Measurements from ENCODE around the gene SLF2. TPM values are rescaled to one million over a fixed set of nuclear protein-coding genes. Genes with fewer than 3 reads are reported as not detected.

The SLF2 gene
- total RNA-seq, 4 donors from 2014 or later, result 27.9 to 102 (median 59.9) TPM

DNA sequence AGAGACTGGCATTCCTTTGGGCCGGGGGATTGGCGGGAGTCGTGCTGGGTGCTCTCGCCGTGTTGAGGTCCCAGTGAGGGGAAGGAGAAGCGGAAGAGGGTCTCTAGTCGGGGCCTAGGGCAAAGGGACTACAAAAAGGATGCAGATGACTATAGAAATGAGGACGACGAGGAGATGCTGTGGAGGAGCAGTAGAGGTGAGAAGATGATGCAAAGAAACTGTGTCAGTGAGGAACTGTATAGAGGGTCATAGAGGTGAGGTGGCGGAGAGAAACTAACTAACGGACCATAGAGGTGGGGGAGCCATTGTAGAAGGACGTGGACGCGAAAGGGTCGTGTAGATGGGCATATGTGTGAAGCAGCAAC lies 74.9 kb downstream of the SLF2 start:
- intact Hi-C loops (cut with DNase I; ENCODE audit: low total_unique reads), result no loop called here
- H3K36me3 ChIP-seq, result no peaks in the 10 kb centered on the region
- peaks cover 6 to 20% of the 10 kb centered on the region in 2 donors for H3K4me1 ChIP-seq
- TF ChIP-seq, protein P1, sequence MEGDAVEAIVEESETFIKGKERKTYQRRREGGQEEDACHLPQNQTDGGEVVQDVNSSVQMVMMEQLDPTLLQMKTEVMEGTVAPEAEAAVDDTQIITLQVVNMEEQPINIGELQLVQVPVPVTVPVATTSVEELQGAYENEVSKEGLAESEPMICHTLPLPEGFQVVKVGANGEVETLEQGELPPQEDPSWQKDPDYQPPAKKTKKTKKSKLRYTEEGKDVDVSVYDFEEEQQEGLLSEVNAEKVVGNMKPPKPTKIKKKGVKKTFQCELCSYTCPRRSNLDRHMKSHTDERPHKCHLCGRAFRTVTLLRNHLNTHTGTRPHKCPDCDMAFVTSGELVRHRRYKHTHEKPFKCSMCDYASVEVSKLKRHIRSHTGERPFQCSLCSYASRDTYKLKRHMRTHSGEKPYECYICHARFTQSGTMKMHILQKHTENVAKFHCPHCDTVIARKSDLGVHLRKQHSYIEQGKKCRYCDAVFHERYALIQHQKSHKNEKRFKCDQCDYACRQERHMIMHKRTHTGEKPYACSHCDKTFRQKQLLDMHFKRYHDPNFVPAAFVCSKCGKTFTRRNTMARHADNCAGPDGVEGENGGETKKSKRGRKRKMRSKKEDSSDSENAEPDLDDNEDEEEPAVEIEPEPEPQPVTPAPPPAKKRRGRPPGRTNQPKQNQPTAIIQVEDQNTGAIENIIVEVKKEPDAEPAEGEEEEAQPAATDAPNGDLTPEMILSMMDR (IDR thresholded peaks at IDR 0.05), result no peak
- TF ChIP-seq POLR2A (IDR thresholded peaks at IDR 0.05), result no peak
- peak overlapping the region; percentile 76 to 77 for H3K27ac ChIP-seq
- H3K9me3 ChIP-seq, result no peaks in the 10 kb centered on the region
- DNase-seq, result no peak
- H3K27me3 ChIP-seq, result no peaks in the 10 kb centered on the region
- H3K4me3 ChIP-seq, result peak overlapping the region; percentile 87 to 88

DNA sequence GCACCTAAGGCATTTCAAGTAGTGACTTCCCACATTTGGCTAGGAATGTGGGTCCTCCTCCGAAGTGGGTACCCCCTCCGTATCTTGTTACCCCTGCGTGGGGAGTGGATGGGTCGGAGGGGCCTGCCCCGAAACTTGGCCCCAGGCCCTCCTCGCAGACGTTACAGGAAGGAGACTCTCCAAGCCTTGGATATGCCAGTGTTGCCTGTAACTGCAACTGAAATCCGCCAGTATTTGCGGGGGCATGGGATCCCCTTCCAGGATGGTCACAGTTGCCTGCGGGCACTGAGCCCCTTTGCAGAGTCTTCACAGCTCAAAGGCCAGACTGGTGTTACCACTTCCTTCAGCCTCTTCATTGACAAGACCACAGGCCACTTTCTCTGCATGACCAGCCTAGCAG lies 75.4 kb downstream of the SLF2 start:
- intact Hi-C loops (cut with DNase I; ENCODE audit: low total_unique reads), result no loop called here
- Histone ChIP-seq H3K36me3 (no peaks in the 10 kb centered on the region), H3K4me3 (peak overlapping the region in 1 of 2 donors; percentile 87), H3K9me3 (no peaks in the 10 kb centered on the region), H3K27me3 (no peaks in the 10 kb centered on the region), H3K4me1 (peaks cover 6 to 20% of the 10 kb centered on the region in 2 donors), H3K27ac (no peak overlapping the region)
- TF ChIP-seq, protein P1 (IDR thresholded peaks at IDR 0.05), result no peak
- no peak for TF ChIP-seq POLR2A (IDR thresholded peaks at IDR 0.05)
- DNase-seq, result no peak

DNA sequence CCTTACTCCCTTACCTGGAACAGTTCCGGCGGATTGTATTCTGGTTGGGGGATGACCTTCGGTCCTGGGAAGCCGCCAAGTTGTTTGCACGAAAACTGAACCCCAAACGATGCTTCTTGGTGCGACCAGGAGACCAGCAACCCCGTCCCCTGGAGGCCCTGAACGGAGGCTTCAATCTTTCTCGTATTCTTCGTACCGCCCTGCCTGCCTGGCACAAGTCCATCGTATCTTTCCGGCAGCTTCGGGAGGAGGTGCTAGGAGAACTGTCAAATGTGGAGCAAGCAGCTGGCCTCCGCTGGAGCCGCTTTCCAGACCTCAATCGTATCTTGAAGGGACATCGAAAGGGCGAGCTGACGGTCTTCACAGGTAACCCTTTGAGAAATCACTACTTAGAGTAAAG lies 76.3 kb downstream of the SLF2 start:
- Histone ChIP-seq H3K36me3 (no peaks in the 10 kb centered on the region), H3K27me3 (no peaks in the 10 kb centered on the region), H3K4me1 (peaks cover 6 to 20% of the 10 kb centered on the region in 2 donors), H3K27ac (no peak overlapping the region), H3K9me3 (no peaks in the 10 kb centered on the region), H3K4me3 (no peak overlapping the region)
- TF ChIP-seq POLR2A (IDR thresholded peaks at IDR 0.05), result no peak
- TF ChIP-seq, protein P1 (IDR thresholded peaks at IDR 0.05), result no peak
- intact Hi-C loops (cut with DNase I; ENCODE audit: low total_unique reads), result no loop called here
- DNase-seq, result no peak

DNA sequence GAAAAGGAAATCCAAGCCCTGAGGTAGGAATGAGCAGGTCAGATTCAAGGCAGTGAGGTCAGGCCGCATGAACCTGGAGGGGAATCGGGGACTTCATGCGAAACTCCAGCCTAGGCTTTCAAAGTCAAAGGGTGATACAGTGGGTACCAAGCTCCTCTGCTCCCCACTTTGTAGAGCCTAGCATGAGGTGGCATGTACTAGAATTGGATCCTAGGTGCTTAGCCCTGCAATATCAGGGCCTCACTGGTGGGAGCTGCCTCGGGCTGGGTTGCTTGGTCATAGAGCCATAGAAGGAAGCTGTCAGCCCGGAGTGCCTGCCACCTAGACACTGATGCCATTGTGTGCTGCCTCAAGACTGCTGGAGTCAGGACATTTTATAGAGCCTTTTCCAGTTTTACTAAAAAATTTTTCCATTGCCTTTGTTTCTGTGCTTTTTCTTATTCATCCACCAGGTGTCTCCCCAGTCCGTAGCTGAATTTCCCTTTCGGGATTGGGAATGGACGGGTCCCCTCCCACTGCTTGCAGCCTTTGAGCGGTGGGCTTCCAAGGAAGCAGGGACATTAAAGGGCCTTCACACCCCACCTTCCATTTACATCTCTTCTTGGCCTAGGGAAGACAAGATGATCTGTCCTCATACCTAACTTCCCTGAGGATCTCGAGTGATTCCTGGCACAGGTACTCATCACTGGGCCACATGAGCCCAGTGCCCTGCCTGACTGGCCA lies 81.4 kb downstream of the SLF2 start:
- Histone ChIP-seq H3K4me1 (no peaks in the 10 kb centered on the region), H3K9me3 (no peaks in the 10 kb centered on the region), H3K27ac (no peak overlapping the region), H3K4me3 (no peak overlapping the region), H3K36me3 (no peaks in the 10 kb centered on the region), H3K27me3 (no peaks in the 10 kb centered on the region)
- intact Hi-C loops (cut with DNase I; ENCODE audit: low total_unique reads), result no loop called here
- TF ChIP-seq, protein P1 (IDR thresholded peaks at IDR 0.05), result peak; percentile 70 to 80 (median 76)
- TF ChIP-seq POLR2A (IDR thresholded peaks at IDR 0.05), result no peak
- no peak for DNase-seq

DNA sequence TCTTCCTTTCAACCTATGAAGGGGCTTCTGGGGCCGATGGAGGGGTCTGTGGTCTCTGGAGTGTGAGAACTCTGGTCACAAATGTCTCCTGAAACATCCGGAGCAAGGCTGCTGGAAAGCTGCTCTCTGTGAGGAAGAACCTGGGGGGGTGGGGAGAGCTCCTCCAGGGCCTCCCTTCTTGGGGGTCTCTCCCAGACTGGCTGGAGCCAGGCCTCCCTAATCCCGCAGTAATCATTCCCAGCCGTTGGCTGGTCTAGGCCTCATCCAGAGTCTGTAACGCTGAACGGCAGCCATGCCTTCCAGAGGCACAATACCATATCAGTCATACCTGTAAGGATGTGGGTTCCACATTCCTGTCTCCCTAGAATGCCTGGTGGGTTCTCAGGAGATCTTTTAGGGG lies 82.4 kb downstream of the SLF2 start:
- no peak overlapping the region for H3K27ac ChIP-seq
- intact Hi-C loops (cut with DNase I; ENCODE audit: low total_unique reads), result no loop called here

More for the DNA sequence above, 82.4 kb downstream of the SLF2 start:
- Histone ChIP-seq H3K4me1 (no peaks in the 10 kb centered on the region), H3K36me3 (no peaks in the 10 kb centered on the region), H3K27me3 (no peaks in the 10 kb centered on the region), H3K4me3 (no peak overlapping the region), H3K9me3 (no peaks in the 10 kb centered on the region)
- DNase-seq, result no peak
- TF ChIP-seq, protein P1 (IDR thresholded peaks at IDR 0.05), result no peak
- TF ChIP-seq POLR2A (IDR thresholded peaks at IDR 0.05), result no peak
